ENCODE results near the gene PTH2R. TPM values are rescaled to one million over a fixed set of nuclear protein-coding genes. Genes with fewer than 3 reads are reported as not detected.
"Not testable (repeated sequence)": the region's sequence is repeated elsewhere in the genome, so short reads cannot be mapped to it uniquely, and the experiment has no call there.

Gene PTH2R
- total RNA-seq, 1 experiment from 2014 or later: not detected

DNA sequence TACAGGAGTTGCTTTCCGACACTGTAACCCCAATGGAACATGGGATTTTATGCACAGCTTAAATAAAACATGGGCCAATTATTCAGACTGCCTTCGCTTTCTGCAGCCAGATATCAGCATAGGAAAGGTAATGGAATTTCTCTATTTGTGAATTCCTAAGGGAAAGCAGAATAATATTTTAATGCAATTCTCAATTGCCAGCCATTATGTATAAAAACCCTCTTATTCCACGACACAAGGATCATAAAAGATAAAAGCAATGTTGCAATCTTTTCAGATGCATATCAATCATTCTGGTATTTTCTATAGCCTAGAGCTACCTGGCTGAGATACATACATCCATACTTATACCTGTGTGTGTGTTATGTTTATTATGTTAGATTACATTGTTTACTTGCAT lies 31.2 kb downstream of the PTH2R start:
- intact Hi-C loops (cut with micrococcal nuclease; ENCODE audit: unreplicated experiment): no loop called here
- CTCF ChIA-PET: no interaction called here
- Histone ChIP-seq H3K27ac (ENCODE audit: low read depth, low read length, poor library complexity, severe bottlenecking) (no peak overlapping the region), H3K4me1 (ENCODE audit: insufficient read depth, low read length, poor library complexity, severe bottlenecking) (no peaks in the 10 kb centered on the region), H3K4me3 (ENCODE audit: low read depth, low read length, poor library complexity, severe bottlenecking) (no peak overlapping the region), H3K27me3 (replicated peaks; ENCODE audit: insufficient read depth, low read depth, low read length, poor library complexity) (peaks cover 87% of the 10 kb centered on the region), H3K36me3 (ENCODE audit: insufficient read depth, low read length, poor library complexity, severe bottlenecking) (no peaks in the 10 kb centered on the region), H3K9me3 (ENCODE audit: low read depth, low read length, poor library complexity, severe bottlenecking) (no peaks in the 10 kb centered on the region)
- TF ChIP-seq CTCF (conservative IDR thresholded peaks at IDR 0.05; ENCODE audit: low read depth, low read length) (no peak), EZH2 (IDR thresholded peaks at IDR 0.05; ENCODE audit: borderline replicate concordance, low read depth, low read length, poor library complexity, severe bottlenecking) (no peak)
- POLR2A ChIA-PET (ENCODE audit: low non-redundant PET): no interaction called here
- DNase-seq (ENCODE audit: low spot score): no peak
- BruUV-seq (replicated peaks): no TSS peak

GRCh38 chr2:208440716-208441115 lies 34.1 kb downstream of the PTH2R start:
- POLR2A ChIA-PET (ENCODE audit: low non-redundant PET): no interaction called here
- intact Hi-C loops (cut with micrococcal nuclease; ENCODE audit: unreplicated experiment): no loop called here

GRCh38 chr2:208441951-208442350 lies 35.4 kb downstream of the PTH2R start:
- no peaks in the 10 kb centered on the region for H3K36me3 ChIP-seq (ENCODE audit: insufficient read depth, low read length, poor library complexity, severe bottlenecking)
- intact Hi-C loops (cut with micrococcal nuclease; ENCODE audit: unreplicated experiment): no loop called here
- POLR2A ChIA-PET (ENCODE audit: low non-redundant PET): no interaction called here
- CTCF ChIA-PET: no interaction called here
- TF ChIP-seq EZH2 (IDR thresholded peaks at IDR 0.05; ENCODE audit: borderline replicate concordance, low read depth, low read length, poor library complexity, severe bottlenecking): no peak
- no peak for TF ChIP-seq CTCF (conservative IDR thresholded peaks at IDR 0.05; ENCODE audit: low read depth, low read length)
- no peak overlapping the region for H3K27ac ChIP-seq (ENCODE audit: low read depth, low read length, poor library complexity, severe bottlenecking)
- H3K27me3 ChIP-seq (replicated peaks; ENCODE audit: insufficient read depth, low read depth, low read length, poor library complexity): peaks cover 90% of the 10 kb centered on the region
- H3K4me3 ChIP-seq (ENCODE audit: low read depth, low read length, poor library complexity, severe bottlenecking): no peak overlapping the region
- DNase-seq (ENCODE audit: low spot score): no peak
- no peaks in the 10 kb centered on the region for H3K9me3 ChIP-seq (ENCODE audit: low read depth, low read length, poor library complexity, severe bottlenecking)
- no peaks in the 10 kb centered on the region for H3K4me1 ChIP-seq (ENCODE audit: insufficient read depth, low read length, poor library complexity, severe bottlenecking)
- BruUV-seq (replicated peaks): no TSS peak

More at GRCh38 chr2:208440716-208441115, 34.1 kb downstream of the PTH2R start:
- Histone ChIP-seq H3K9me3 (ENCODE audit: low read depth, low read length, poor library complexity, severe bottlenecking) (no peaks in the 10 kb centered on the region), H3K27me3 (replicated peaks; ENCODE audit: insufficient read depth, low read depth, low read length, poor library complexity) (peaks cover 95% of the 10 kb centered on the region), H3K4me3 (ENCODE audit: low read depth, low read length, poor library complexity, severe bottlenecking) (no peak overlapping the region), H3K36me3 (ENCODE audit: insufficient read depth, low read length, poor library complexity, severe bottlenecking) (no peaks in the 10 kb centered on the region), H3K27ac (ENCODE audit: low read depth, low read length, poor library complexity, severe bottlenecking) (no peak overlapping the region), H3K4me1 (ENCODE audit: insufficient read depth, low read length, poor library complexity, severe bottlenecking) (no peaks in the 10 kb centered on the region)
- TF ChIP-seq EZH2 (IDR thresholded peaks at IDR 0.05; ENCODE audit: borderline replicate concordance, low read depth, low read length, poor library complexity, severe bottlenecking) (no peak), CTCF (conservative IDR thresholded peaks at IDR 0.05; ENCODE audit: low read depth, low read length) (no peak)
- DNase-seq (ENCODE audit: low spot score): no peak
- CTCF ChIA-PET: no interaction called here
- BruUV-seq (replicated peaks): no TSS peak

DNA sequence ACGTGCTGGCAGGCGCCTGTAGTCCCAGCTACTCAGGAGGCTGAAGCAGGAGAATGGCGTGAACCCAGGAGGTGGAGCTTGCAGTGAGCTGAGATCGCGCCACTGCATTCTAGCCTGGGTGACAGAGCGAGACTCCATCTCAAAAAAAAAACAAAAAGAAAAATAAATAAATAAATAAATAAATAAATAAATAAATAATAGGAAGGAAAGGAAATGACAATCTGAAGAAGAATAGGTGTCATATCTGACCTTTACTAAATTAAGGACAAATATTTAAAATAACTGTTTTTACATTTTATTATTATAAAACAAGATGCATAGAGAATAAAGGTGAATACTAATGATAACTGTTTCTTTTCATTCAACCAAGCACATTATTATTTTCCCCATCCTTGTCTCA lies 40.9 kb downstream of the PTH2R start:
- CTCF ChIA-PET; BruUV-seq (replicated peaks); intact Hi-C loops (cut with micrococcal nuclease; ENCODE audit: unreplicated experiment); H3K36me3 ChIP-seq (ENCODE audit: insufficient read depth, low read length, poor library complexity, severe bottlenecking); H3K4me3 ChIP-seq (ENCODE audit: low read depth, low read length, poor library complexity, severe bottlenecking); DNase-seq (ENCODE audit: low spot score); H3K27ac ChIP-seq (ENCODE audit: low read depth, low read length, poor library complexity, severe bottlenecking); H3K4me1 ChIP-seq (ENCODE audit: insufficient read depth, low read length, poor library complexity, severe bottlenecking); H3K9me3 ChIP-seq (ENCODE audit: low read depth, low read length, poor library complexity, severe bottlenecking); POLR2A ChIA-PET (ENCODE audit: low non-redundant PET): not testable (repeated sequence)
- peaks cover 77% of the 10 kb centered on the region for H3K27me3 ChIP-seq (replicated peaks; ENCODE audit: insufficient read depth, low read depth, low read length, poor library complexity)
